OCI-LY1 (cell line): ENCODE measurements around the gene SH3BGR.

Source experiments
- CTCF ChIP-seq: fragments of 200-600 bp; sonication (generic), shearing (Covaris generic); IDR thresholded peaks from 2 replicates; pipeline ENCODE4 v1.5.1; 2017; ENCODE audit warnings: mild to moderate bottlenecking, antibody characterized with exemption, low read length, moderate library complexity, mixed read lengths
- EZH2 ChIP-seq: fragments of 200-600 bp; sonication (generic), shearing (Covaris generic); IDR thresholded peaks from 2 replicates; pipeline ENCODE4 v1.8.0; 2017; ENCODE audit warnings: borderline replicate concordance, mixed run types, mild to moderate bottlenecking, antibody characterized with exemption, low read length, moderate library complexity, mixed read lengths

GRCh38 chr21:39504230-39504629 is 52.5 kb downstream of the SH3BGR start:
- no peak for TF ChIP-seq EZH2
- no peak for TF ChIP-seq CTCF
